ENCODE results near the gene KSR1.
"Not testable (repeated sequence)": the region's sequence is repeated elsewhere in the genome, so short reads cannot be mapped to it uniquely, and the experiment has no call there.

KSR1 gene

DNA sequence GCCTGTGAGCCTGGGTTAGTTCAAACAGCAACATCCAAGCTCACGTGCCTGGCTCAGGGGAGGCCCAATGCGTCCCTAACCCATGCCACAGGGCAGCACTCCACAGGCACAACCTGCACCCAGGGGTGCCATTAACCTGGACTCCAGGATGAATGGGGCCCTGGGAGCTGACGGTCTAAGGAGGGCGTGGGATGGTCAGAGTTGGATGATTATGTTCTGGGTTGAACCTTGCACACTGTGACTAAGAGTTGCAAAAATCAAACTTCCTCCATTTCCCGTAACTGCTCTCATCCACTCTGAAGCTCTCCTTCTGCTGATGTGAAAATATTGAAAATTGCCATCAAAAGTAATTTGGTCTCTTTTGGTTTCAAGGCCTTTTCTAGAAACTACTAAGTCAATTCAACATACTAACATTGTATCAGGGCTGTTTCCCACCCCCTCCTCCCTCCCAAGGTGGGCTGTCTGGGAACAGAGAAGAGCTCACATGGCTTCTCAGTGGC lies 182.2 kb downstream of the KSR1 start:
- DNase-seq (ENCODE audit: low read depth, low spot score), result not testable (repeated sequence)

GRCh38 chr17:27640790-27641189 lies 184.5 kb downstream of the KSR1 start:
- no peak for DNase-seq (ENCODE audit: low read depth, low spot score)

More for the DNA sequence above, 182.2 kb downstream of the KSR1 start:
- H3K27ac ChIP-seq, result not testable (repeated sequence)

DNA sequence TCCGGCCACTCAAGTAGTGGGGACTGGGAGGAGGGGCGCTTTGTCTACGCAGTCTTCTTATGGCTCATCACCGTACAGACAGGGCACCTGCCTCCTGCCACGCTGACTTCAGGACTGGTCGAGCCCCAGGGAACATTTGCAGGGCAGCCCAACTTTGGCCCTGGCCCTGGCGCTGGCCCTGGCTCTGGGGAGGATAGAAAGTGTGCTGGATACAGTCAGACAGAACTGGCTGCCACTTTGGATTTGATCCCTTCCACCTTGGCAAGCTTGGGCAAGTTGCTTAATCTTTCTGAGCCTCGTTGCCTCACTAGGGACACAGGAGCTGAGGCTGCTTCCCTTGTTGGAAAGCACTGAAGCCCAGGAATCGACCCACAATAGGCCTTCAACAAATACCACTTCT lies 188.3 kb downstream of the KSR1 start:
- no peak for DNase-seq (ENCODE audit: low read depth, low spot score)
- H3K27ac ChIP-seq, result no peak overlapping the region

More at GRCh38 chr17:27640790-27641189, 184.5 kb downstream of the KSR1 start:
- no peak overlapping the region for H3K27ac ChIP-seq

DNA sequence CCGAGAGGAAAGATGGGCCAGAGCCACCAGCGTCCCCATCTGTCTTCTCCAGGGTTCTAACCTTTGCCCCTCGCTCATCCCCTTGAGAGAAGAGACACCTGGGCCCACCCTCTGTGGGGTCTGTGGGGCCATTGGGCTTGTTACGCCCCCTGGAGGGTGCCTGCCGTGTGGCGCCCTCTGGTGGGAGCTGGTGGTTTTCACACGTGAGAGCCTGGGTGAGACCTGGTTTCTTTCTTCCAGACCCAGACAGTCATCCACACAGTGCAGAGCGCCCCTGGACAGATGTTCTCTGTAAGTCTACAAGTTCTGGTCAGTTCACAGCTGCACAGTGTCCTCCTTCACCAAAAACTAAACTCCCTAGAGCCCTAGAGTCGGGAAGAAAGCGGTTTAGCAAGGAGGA lies 189.4 kb downstream of the KSR1 start:
- not testable (repeated sequence) for DNase-seq (ENCODE audit: low read depth, low spot score); H3K27ac ChIP-seq

GRCh38 chr17:27646232-27646631 lies 190.0 kb downstream of the KSR1 start:
- DNase-seq (ENCODE audit: low read depth, low spot score), result no peak
- no peak overlapping the region for H3K27ac ChIP-seq

DNA sequence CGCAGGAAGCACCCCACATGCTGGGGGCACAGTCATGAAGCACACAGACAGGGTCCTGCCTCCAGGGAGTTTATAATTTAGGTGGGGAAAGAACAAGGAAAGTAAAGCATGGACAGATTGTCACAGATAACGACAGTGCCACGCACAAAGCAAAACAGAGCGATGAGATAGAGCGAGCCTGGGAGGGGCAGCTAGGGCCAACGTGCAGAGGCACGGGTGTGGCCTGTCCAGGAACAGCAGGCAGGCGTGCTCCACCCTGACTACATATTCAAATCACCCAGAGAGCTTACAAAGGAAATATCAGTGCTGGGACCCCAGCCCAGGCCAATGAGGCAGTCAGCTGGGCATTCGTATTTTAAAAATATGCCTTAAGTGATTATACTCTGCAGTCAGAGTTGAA lies 191.5 kb downstream of the KSR1 start:
- no peak overlapping the region for H3K27ac ChIP-seq
- no peak for DNase-seq (ENCODE audit: low read depth, low spot score)

DNA sequence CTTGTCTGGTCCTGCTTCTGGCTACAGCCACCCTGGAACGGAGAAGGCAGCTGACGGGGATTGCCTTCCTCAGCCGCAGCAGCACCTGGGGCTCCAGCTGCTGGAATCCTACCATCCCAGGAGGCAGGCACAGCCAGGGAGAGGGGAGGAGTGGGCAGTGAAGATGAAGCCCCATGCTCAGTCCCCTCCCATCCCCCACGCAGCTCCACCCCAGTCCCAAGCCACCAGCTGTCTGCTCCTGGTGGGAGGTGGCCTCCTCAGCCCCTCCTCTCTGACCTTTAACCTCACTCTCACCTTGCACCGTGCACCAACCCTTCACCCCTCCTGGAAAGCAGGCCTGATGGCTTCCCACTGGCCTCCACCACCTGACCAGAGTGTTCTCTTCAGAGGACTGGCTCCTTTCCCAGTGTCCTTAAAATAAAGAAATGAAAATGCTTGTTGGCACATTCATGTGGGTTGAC lies 192.9 kb downstream of the KSR1 start:
- not testable (repeated sequence) for DNase-seq (ENCODE audit: low read depth, low spot score); H3K27ac ChIP-seq

DNA sequence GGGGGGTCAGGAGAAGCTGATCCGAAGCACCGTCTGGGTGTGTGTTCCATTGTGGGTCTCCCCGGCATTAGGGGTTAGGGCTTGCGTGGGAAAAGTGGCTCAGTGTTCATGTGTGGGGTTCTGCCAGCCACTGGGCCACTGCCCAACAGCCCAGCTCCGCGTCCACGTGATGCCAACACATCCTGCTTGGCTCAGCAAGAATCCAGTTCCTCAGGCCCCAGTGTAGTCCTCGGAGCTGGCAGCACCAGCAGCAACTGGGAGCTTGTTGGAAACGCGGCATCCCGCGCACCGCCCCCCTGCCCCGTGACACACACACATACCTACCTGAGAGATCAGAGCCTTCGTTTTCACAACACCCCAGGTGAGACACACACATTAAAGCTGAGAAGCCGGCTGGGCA lies 193.7 kb downstream of the KSR1 start:
- H3K27ac ChIP-seq, result no peak overlapping the region
- no peak for DNase-seq (ENCODE audit: low read depth, low spot score)

- no peak overlapping the region for H3K27ac ChIP-seq
- DNase-seq (ENCODE audit: low read depth, low spot score), result no peak
Observed at GRCh38 chr17:27650836-27651235, 194.6 kb downstream of the KSR1 start.

DNA sequence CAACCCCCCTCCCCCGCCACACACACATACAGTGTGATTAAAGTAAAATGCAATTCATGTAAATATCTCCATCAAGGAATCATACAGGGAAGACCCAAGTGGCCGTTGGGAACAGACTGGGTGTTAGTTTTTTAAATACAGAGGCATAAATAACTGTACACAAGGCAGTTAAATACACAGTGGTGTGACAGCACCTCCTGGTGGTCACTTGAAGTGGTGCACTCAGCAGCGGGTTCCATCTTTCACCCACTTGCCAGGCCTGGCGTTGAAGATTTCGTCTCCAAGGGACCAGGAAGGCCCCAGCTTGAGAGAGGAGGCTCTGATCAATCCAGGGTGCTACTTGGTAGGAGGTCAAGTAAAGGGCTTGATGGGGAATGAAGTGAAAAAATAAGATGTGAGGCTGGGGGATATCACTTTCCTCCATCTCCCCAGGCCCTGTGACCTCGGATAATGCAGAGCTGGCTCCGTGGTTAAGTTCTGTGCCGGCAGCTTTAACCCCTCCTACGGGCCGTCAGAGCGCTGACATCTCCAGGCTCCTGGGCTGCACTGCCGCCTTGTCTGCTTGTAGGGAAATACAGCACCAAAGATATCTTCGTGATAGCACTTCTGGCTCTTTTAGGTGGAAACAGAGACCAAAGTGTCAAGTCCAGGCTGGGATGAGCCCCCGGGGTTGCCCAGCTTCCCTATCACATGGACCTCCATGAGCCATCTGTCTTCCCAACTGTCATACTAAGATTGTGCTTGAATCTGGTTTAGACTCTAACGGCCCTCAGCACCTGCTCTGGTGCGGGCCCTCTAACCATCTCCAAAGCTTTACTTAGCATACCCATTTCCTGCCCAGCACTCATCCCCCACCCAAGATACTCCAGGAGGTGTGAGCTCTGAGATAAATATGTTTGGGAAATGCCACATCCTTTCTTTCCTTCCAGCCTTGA lies 195.4 kb downstream of the KSR1 start:
- DNase-seq (ENCODE audit: low read depth, low spot score), result no peak
- no peak overlapping the region for H3K27ac ChIP-seq

- DNase-seq (ENCODE audit: low read depth, low spot score); H3K27ac ChIP-seq: not testable (repeated sequence)
Observed at GRCh38 chr17:27653449-27653971, 197.3 kb downstream of the KSR1 start.

DNA sequence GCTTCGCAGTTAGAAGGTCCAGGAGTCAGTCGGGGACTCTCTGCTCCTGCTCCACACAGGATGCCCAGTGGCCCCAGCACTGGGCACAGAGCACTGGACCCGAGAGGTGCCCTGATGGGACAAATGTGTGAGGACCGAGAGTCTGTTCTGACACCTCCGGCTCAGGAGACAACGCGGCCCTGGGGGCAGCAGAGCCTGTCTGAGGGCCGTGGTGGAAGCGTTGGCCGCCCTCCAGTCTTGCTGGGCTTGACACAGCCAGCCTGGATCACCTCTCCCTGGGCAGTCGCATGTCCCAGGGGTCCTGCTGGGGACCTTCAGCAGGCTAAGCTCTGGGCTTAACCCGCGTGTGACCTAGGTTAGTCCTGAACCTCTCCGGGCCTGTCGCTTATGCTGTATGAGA lies 197.9 kb downstream of the KSR1 start:
- no peak for DNase-seq (ENCODE audit: low read depth, low spot score)
- no peak overlapping the region for H3K27ac ChIP-seq

GRCh38 chr17:27654654-27655524 lies 198.6 kb downstream of the KSR1 start:
- DNase-seq (ENCODE audit: low read depth, low spot score), result no peak
- no peak overlapping the region for H3K27ac ChIP-seq

GRCh38 chr17:27655525-27656111 lies 199.4 kb downstream of the KSR1 start:
- not testable (repeated sequence) for DNase-seq (ENCODE audit: low read depth, low spot score); H3K27ac ChIP-seq

GRCh38 chr17:27656620-27657019 lies 200.4 kb downstream of the KSR1 start:
- H3K27ac ChIP-seq; DNase-seq (ENCODE audit: low read depth, low spot score): not testable (repeated sequence)

DNA sequence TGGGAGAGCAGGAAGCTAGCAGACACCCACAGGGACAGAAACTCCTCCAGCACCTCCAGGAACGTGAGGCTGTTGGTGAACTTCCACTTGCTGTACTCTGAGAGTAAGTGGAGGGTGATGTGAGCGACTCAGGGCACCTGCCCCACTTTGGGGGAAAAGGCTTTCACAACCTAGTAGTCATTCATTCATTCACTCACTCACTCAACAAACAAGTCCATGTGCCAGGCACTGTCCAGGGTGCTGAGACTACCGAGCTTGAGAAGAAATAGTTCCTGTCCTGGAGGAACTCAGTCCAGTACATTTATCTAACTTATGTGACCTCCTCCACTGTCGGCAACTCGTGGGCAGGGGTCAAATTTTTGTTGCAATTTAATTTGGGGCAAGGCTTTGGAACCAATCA lies 201.4 kb downstream of the KSR1 start:
- no peak for DNase-seq (ENCODE audit: low read depth, low spot score)

GRCh38 chr17:27659683-27660082 lies 203.4 kb downstream of the KSR1 start:
- H3K27ac ChIP-seq, result no peak overlapping the region
- no peak for DNase-seq (ENCODE audit: low read depth, low spot score)

More for the DNA sequence above, 201.4 kb downstream of the KSR1 start:
- no peak overlapping the region for H3K27ac ChIP-seq

DNA sequence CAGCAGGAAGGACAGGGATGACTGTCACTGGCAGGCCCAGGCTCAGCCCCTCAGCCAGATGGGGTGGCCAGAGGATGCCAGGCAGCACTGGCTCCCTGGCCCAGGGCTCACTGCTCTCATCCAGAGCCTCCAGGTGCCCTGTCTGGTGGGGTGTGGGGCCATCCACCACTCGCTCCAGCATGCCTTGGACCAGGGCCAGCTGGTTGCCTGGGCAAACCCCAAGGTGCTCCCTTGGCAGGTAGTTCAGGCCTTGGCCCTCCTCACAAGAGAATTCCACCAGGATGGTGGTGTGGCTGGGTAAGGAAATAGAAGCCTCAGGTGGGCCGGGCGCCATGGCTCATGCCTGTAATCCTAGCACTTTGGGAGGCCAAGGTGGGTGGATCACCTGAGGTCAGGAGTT lies 204.2 kb downstream of the KSR1 start:
- no peak overlapping the region for H3K27ac ChIP-seq
- DNase-seq (ENCODE audit: low read depth, low spot score), result no peak

- H3K27ac ChIP-seq, result no peak overlapping the region
- DNase-seq (ENCODE audit: low read depth, low spot score), result no peak
Observed at GRCh38 chr17:27663936-27664605, 207.8 kb downstream of the KSR1 start.

DNA sequence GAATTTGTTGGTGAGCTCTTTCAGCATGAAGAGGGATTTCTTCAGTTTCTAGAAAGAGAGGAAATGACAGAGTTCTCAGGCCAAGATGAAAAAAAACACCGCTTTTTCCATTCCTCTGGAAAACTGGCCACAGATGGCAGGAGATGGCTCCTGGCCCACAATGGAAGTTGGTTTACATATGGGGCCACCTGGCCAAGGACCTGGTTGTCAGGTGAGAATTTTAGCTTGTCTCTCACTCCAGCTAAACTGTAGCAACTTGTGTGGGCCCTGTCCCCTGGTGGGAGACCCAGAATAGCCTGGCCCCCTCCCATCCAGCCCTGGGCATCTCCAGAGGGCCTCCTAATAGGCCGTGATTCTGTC lies 208.3 kb downstream of the KSR1 start:
- no peak overlapping the region for H3K27ac ChIP-seq
- no peak for DNase-seq (ENCODE audit: low read depth, low spot score)

Data from epithelial cell of prostate (primary cell).